GM18499 (cell line): Measurements from ENCODE around the gene SLC8B1.

ENCODE experiments used
- ATAC-seq: cut with Tn5 transposase; IDR thresholded peaks from one replicate; pipeline ENCODE4 v1.9.1; 2021; ENCODE audit warnings: moderate number of reproducible peaks; ENCODE audit not compliant: insufficient read depth, unreplicated experiment

SLC8B1 gene

GRCh38 chr12:113297621-113298471 lies 37.1 kb downstream of the SLC8B1 start:
- ATAC-seq: no peak

GRCh38 chr12:113297214-113297587 lies 37.7 kb downstream of the SLC8B1 start:
- no peak for ATAC-seq

GRCh38 chr12:113296557-113297213 lies 38.2 kb downstream of the SLC8B1 start:
- ATAC-seq: no peak

- ATAC-seq: no peak
These were observed 38.9 kb downstream of the SLC8B1 start for GRCh38 chr12:113295886-113296556.

- no peak for ATAC-seq
These were observed 41.8 kb downstream of the SLC8B1 start for GRCh38 chr12:113293100-113293499.

- ATAC-seq: no peak
These were observed 42.4 kb downstream of the SLC8B1 start for GRCh38 chr12:113292547-113292946.

- ATAC-seq: no peak
These were observed 42.8 kb downstream of the SLC8B1 start for GRCh38 chr12:113292091-113292490.

- no peak for ATAC-seq
These were observed 43.3 kb downstream of the SLC8B1 start for GRCh38 chr12:113291586-113291985.

- no peak for ATAC-seq
These were observed 44.4 kb downstream of the SLC8B1 start for GRCh38 chr12:113290506-113290905.

GRCh38 chr12:113289361-113289760 lies 45.5 kb downstream of the SLC8B1 start:
- ATAC-seq: no peak

GRCh38 chr12:113287899-113288282 lies 47.0 kb downstream of the SLC8B1 start:
- ATAC-seq: no peak

GRCh38 chr12:113287146-113287898 lies 47.6 kb downstream of the SLC8B1 start:
- no peak for ATAC-seq

GRCh38 chr12:113286712-113287111 lies 48.2 kb downstream of the SLC8B1 start:
- no peak for ATAC-seq

GRCh38 chr12:113285679-113286610 lies 49.0 kb downstream of the SLC8B1 start:
- no peak for ATAC-seq

GRCh38 chr12:113284751-113285150 lies 50.2 kb downstream of the SLC8B1 start:
- no peak for ATAC-seq

GRCh38 chr12:113278633-113279032 lies 56.3 kb downstream of the SLC8B1 start:
- no peak for ATAC-seq

- no peak for ATAC-seq
These were observed 56.8 kb downstream of the SLC8B1 start for GRCh38 chr12:113278141-113278540.

- no peak for ATAC-seq
These were observed 57.4 kb downstream of the SLC8B1 start for GRCh38 chr12:113277511-113277910.

- no peak for ATAC-seq
These were observed 57.9 kb downstream of the SLC8B1 start for GRCh38 chr12:113276946-113277500.
